GM19035 (cell line): Measurements from ENCODE around the gene CTAGE9.
"Not testable (repeated sequence)": the region's sequence is repeated elsewhere in the genome, so short reads cannot be mapped to it uniquely, and the experiment has no call there.

Experiments used
- ATAC-seq: cut with Tn5 transposase; IDR thresholded peaks from one replicate; pipeline ENCODE4 v1.9.1; 2021; ENCODE audit not compliant: unreplicated experiment

CTAGE9 gene

DNA sequence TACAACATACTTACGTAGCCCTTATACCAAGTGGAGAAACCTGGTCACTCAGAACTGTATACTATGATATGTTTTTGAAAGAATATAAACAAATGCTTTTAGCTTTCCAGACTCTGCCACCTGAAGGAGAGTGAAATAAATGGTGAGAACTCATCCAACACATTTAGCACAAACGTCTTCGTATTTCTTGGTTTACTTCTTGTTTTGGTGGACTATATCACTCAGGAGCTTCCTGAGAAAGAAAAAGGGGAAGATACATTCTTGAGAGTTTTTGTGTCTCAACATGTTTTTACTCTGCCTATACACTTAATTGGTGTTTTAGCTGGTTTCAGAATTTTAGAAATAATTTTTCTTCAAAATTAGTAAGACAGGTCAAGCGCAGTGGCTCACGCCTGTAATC, 19.4 kb upstream of the CTAGE9 start:
- no peak for ATAC-seq

DNA sequence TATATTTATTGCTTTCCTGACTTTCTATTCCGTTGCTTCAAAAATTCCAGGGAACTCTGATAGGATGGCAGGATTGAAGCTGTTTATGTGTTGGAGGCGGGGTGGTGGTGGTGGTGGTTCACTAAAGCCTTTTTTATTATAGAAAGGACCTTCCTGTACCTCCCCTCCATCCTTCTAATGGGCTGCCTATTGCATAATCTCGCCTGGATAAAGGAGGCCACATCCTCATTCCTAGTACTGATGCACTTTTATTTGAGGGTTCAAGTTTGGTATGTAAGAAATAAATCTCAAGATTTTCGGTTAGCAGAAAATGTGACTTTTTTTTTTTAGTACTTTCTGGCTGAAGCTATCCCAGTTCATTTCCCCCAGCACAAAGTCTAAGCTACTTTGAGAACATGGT, 18.7 kb upstream of the CTAGE9 start:
- no peak for ATAC-seq

- no peak for ATAC-seq
These were observed 17.6 kb upstream of the CTAGE9 start for GRCh38 chr6:131728296-131728939.

DNA sequence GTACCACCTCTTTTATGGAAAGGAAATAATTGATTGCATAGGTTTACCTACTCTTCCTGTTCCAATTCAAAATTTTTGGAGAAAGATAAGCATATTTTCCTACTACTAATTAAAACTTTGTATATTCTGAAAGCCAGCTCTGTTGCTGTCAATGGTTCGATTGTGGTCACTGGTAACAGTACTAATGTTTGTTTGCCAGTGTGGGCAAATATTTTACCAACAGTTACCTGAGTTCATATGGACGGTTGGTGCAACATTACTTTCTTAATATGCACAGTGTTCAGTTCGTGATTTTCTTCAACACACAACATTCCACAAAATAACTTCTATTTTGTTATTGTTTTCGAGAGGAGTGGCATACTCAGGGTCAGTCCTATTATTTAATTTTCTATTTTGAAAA, 17.1 kb upstream of the CTAGE9 start:
- no peak for ATAC-seq

GRCh38 chr6:131727467-131727866, 16.6 kb upstream of the CTAGE9 start:
- no peak for ATAC-seq

DNA sequence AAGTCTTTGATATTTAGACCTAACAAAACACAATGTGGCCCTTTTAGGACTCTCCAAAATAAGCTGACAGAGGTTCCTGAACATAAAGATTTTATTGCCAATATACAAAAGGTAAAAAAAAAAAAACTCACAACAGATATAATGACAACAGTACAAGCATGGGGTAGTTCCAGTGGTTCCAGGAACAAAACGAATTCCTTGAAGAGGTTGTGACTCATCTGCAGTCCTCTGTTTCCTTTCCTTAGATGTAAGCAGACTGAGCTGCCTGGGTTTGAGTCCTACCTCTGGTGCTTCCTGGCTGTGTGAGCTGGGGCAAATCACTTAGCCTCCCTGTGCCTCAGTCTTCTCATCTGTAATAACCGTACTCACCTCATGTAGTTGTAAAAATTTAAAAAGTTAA, 13.3 kb upstream of the CTAGE9 start:
- ATAC-seq: no peak

- no peak for ATAC-seq
These were observed 10.3 kb upstream of the CTAGE9 start for GRCh38 chr6:131721161-131721560.

DNA sequence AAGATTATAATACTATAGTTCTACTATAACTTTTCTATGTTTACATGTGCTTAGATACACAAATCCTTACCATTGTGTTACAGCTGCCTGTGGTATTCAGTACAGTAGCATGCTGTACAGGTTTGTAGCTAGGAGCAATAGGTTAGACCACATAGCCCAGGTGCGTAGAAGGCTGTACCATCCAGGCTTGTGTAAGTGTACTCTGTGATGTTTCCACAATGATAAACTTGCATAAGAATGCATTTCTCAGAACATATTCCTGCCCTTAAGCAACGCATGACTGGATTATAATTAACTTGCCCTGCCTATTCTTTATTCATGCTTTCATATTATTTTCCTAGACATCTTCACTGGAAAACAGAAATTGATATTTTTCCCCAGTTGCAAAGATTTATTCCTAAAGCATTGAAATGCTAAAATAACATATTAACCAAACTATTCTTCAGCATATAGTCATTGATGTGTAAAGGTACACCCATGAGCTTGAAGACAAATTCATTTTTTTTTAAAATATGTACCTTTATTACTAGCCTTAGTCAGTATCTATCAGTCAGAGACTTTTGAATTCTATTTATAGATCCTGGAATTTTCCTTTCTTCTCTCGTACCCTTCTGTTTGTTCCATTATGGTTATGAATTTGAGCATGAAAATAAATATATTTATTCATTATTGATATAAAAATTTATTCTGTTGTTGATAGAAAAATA, 7.2 kb upstream of the CTAGE9 start:
- no peak for ATAC-seq

DNA sequence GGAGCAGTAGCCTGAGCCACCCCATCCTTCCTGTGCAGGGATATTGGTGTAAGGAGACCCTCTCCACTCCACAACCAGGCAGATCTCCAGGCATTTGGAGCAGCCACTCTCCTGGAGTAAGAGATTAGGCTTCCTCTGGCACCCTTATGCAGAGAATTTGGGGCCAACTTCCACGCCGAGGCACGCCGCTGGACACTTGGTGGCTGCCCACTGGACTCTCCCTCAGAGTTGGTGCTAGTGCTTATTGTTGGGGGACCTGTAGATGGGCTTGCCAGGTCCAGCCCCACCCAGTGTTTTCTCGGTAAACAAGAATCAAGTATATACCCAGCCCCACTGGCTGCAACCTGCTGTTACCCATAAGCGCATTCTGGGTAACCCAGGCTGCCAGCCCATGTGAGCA, 4.8 kb upstream of the CTAGE9 start:
- not testable (repeated sequence) for ATAC-seq

- ATAC-seq: not testable (repeated sequence)
These were observed 6.9 kb downstream of the CTAGE9 start for GRCh38 chr6:131703905-131704304.

DNA sequence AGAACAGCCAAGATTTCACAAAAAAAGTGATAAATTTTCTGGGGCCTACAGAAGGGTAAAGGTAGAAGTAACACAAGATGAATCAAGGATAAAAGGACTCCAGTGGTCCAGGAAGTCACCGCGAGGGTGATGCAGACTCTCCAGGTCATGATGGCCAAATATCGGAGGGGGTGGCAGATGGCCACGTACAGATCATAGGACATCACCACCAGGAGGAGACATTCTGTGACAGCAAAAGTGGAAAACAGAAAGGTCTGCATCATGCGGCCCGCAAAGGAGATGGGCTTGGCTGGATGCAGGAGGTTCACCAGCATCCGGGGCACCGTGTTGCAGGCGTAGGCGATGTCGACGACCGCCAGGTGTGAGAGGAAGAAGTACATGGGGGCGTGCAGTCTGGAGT, 10.0 kb downstream of the CTAGE9 start:
- not testable (repeated sequence) for ATAC-seq

DNA sequence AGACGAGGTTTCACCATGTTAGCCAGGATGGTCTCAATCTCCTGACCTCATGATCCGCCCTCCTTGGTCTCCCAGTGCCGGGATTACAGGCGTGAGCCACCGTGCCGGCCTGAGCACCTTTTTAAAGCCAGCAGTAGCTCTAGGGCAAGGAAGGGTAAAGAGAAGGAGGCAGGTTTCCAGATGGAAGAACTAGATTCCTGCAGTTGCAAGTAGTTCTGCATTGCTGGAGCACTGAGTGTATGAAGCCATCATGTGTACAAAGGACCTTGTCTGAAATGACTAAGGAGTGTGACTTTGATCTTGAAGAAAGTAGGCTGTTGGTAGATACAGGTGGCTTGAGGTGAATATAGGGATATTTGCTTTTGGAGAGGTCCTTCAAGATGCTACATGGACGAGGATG, 13.9 kb downstream of the CTAGE9 start:
- ATAC-seq: no peak

DNA sequence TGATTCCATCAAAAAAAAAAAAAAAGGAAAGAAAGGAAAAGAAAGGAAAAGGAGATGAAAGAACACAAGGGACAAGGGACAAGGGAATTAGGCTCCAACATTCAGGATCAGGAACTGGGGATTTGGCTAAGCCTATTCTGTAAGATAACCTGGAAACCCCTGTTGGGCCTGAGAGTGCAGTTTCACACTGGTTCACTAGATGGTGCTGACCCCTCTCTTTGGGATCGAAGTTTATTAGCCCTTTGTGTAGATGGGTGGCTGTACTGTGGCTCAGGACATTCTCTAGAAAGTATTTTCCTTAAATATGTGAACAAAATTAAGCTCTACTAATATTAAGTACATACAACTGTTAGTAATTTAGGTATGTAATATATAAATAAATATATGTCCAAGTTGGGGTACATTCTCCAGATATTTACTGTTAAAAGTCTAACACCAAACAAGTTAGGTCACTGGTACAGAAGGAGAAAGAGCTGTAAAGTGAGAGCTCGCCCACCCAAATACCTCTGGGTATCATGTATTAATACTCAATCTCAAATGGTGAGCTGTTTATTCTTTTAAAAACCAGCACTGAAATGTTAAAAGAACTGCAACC, 15.9 kb downstream of the CTAGE9 start:
- peak; percentile 89 for ATAC-seq

- no peak for ATAC-seq
These were observed 17.4 kb downstream of the CTAGE9 start for GRCh38 chr6:131693384-131693783.

GRCh38 chr6:131692589-131692988, 18.2 kb downstream of the CTAGE9 start:
- no peak for ATAC-seq

DNA sequence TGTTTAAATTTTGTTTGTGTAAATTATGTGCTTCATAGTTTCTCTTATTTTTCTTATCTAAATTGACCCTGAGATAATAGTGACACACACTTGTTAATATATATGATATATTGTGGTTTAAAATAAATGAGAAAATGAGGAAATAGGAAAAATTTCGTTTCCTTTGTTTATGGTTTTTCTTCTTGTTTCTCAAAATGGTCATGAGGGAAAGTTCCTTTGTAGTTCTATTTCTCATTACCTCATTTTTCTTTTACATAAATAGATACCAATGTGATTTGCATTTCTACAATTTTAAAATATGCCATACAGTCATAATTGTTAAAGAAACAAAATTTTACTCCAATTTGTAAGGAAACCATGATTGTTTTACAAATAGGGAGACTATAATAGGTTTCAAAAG, 18.8 kb downstream of the CTAGE9 start:
- ATAC-seq: no peak

GRCh38 chr6:131688286-131688685, 22.5 kb downstream of the CTAGE9 start:
- peak; percentile 52 for ATAC-seq

DNA sequence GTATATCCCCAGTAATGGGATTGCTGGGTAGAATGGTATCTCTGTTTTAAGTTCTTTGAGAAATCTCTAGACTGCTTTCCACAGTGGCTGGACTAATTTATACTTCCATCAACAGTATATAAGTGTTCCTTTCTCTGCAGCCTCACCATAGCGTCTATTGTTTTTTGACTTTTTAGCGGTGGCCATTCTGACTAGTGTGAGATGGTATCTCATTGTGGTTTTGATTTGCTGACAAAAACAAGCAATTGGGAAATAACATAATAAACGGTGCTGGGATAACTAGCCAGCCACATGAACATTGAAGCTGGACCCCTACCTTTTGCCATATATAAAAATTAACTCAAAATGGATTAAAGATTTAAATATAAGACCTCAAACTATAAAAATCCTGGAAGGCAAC, 23.8 kb downstream of the CTAGE9 start:
- no peak for ATAC-seq

DNA sequence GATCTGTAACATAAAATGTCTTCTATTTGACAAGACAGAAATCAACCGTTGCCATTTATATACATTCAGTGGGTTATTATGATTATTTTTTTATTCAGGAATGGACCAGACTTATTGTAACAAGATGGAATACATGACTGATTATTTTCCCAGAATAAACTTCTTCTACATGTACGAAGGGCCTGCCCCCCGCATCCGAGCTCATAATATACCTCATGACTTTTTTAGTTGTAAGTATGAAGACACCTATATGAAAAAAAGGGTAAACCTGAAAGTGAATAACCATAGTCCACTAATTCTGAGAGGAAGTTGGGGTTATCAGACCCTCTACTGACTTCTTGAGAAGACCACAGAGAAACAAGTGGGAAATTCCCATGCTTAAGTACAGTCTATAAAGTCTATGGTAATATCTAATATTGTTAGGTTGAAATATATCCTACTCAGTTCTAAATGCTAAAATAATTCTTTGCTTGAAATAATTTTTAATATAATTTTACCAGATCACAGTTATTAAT, 25.5 kb downstream of the CTAGE9 start:
- ATAC-seq: peak; percentile 70

DNA sequence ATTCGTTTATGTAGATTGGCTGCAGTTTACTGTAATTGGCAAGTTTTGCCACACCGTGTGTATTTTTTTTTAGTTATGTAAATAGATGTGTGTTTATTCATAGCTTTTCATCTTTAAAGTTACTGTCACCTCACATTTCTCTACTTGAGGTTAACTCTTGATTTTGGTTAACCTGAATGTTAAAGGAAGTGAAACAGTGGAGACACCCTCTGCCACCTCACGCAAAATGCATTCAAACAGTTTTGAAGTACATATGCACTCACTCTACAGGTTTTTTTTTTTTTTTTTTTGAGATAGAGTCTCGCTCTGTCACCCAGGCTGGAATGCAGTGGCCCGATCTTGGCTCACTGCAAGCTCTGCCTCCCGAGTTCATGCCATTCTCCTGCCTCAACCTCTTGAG, 27.3 kb downstream of the CTAGE9 start:
- ATAC-seq: peak; percentile 76

GRCh38 chr6:131682442-131682841, 28.4 kb downstream of the CTAGE9 start:
- no peak for ATAC-seq

DNA sequence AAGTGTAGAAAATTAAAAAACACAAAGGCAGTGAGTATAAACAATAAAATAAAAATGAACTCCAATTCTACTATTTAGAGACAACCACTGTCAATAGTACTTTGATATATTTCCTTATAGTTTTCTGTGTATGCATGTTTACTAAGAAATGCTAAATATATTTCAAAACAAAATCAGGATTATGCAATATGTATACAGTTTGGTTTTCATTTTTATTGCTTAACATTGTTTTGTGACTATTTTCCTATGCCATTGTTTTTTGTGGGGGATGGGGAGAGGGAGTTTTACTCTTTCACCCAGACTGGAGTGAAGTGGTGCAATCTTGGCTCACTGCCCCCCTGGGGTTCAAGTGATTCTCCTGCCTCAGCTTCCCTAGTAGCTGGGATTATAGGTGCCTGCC, 29.2 kb downstream of the CTAGE9 start:
- no peak for ATAC-seq
